Measurements from ENCODE around the gene PTGIS. TPM values are rescaled to one million over a fixed set of nuclear protein-coding genes. Genes with fewer than 3 reads are reported as not detected.

Gene PTGIS
- total and polyA plus RNA-seq, 2 donors (not counting 3 experiments of a cell fraction or from before 2014, with no cell fraction given), result 6.2 to 11.8 TPM

GRCh38 chr20:49480236-49480635, 87.7 kb downstream of the PTGIS start:
- Histone ChIP-seq H3K9me3 (replicated peaks; ENCODE audit: control insufficient read depth, insufficient read depth, low read length) (no peaks in the 10 kb centered on the region), H3K27me3 (ENCODE audit: control insufficient read depth in 2 of 2, insufficient read depth in 2 of 2, low read length in 2 of 2) (peaks cover 7 to 9% of the 10 kb centered on the region in 2 experiments), H3K9me1 (replicated peaks; ENCODE audit: control insufficient read depth, extremely low read depth, insufficient read depth, low read length) (no peaks in the 10 kb centered on the region), H3K9ac (replicated peaks; ENCODE audit: extremely low read depth, insufficient read depth, low read length) (no peak overlapping the region), H3K79me2 (ENCODE audit: control insufficient read depth, insufficient read depth, low read length) (no peaks in the 10 kb centered on the region), H3K4me2 (ENCODE audit: insufficient read depth, low read length) (no peak overlapping the region), H3K27ac (ENCODE audit: insufficient read depth, low read depth, low read length) (no peak overlapping the region), H3K36me3 (ENCODE audit: control insufficient read depth in 2 of 2, extremely low read depth in 1 of 2, insufficient read depth in 2 of 2, low read length in 2 of 2) (no peaks in the 10 kb centered on the region), H2AFZ (ENCODE audit: low read depth, low read length) (no peak overlapping the region), H4K20me1 (replicated peaks; ENCODE audit: control insufficient read depth, extremely low read depth, insufficient read depth, low read length) (no peaks in the 10 kb centered on the region), H3K4me1 (ENCODE audit: control insufficient read depth, extremely low read depth, insufficient read depth, low read length) (no peaks in the 10 kb centered on the region), H3K4me3 (replicated peaks in 1 of 3; ENCODE audit: insufficient read depth in 1 of 3, low read depth in 1 of 3, low read length in 3 of 3) (no peak overlapping the region)
- DNase-seq (ENCODE audit: low read depth, low spot score) (no peak), FAIRE-seq (no peak)
- POLR2A ChIA-PET, result no interaction called here
- dilution Hi-C loops (cut with MboI; ENCODE audit: extremely low pct_ligation_motif_present, low sequenced_read_pairs), result no loop called here
- CTCF ChIA-PET, result interaction anchor here (1.3 kb wide), 1 partner anchor 27 kb away, joined by 4 read pairs; no protein-coding TSS in a partner anchor
- intact Hi-C loops (cut with micrococcal nuclease), result no loop called here
- TF ChIP-seq EZH2 (IDR thresholded peaks at IDR 0.05; ENCODE audit: borderline replicate concordance, low read depth, low read length, severe bottlenecking) (no peak), POLR2AphosphoS5 (IDR thresholded peaks at IDR 0.05; ENCODE audit: insufficient read depth, low read depth, low read length) (no peak), GATA2 (IDR thresholded peaks at IDR 0.05; ENCODE audit: insufficient read depth, insufficient read length, low read depth, low read length) (no peak), JUN (IDR thresholded peaks at IDR 0.05; ENCODE audit: borderline replicate concordance, insufficient read depth, insufficient read length, low read depth) (no peak), FOS (IDR thresholded peaks at IDR 0.05; ENCODE audit: borderline replicate concordance, insufficient read depth, low read length) (no peak), POLR2A (IDR thresholded peaks at IDR 0.05; ENCODE audit: low read depth, low read length) (no peak)
- TF ChIP-seq, protein P1, sequence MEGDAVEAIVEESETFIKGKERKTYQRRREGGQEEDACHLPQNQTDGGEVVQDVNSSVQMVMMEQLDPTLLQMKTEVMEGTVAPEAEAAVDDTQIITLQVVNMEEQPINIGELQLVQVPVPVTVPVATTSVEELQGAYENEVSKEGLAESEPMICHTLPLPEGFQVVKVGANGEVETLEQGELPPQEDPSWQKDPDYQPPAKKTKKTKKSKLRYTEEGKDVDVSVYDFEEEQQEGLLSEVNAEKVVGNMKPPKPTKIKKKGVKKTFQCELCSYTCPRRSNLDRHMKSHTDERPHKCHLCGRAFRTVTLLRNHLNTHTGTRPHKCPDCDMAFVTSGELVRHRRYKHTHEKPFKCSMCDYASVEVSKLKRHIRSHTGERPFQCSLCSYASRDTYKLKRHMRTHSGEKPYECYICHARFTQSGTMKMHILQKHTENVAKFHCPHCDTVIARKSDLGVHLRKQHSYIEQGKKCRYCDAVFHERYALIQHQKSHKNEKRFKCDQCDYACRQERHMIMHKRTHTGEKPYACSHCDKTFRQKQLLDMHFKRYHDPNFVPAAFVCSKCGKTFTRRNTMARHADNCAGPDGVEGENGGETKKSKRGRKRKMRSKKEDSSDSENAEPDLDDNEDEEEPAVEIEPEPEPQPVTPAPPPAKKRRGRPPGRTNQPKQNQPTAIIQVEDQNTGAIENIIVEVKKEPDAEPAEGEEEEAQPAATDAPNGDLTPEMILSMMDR (IDR thresholded peaks at IDR 0.05; ENCODE audit: extremely low read depth in 1 of 2, insufficient read depth in 1 of 2, low read depth in 1 of 2, low read length in 2 of 2), result no peak
- TF ChIP-seq, protein P2, sequence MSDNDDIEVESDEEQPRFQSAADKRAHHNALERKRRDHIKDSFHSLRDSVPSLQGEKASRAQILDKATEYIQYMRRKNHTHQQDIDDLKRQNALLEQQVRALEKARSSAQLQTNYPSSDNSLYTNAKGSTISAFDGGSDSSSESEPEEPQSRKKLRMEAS (IDR thresholded peaks at IDR 0.05; ENCODE audit: insufficient read depth, insufficient read length), result no peak
- no TSS peak for BruUV-seq (replicated peaks)
